NCI-H510A (cell line): ENCODE measurements around the gene CD86.

ENCODE experiments used
- DNase-seq: peaks from one replicate; lab custom pipeline; 2025; lab: John Stamatoyannopoulos, UW

The CD86 gene

DNA sequence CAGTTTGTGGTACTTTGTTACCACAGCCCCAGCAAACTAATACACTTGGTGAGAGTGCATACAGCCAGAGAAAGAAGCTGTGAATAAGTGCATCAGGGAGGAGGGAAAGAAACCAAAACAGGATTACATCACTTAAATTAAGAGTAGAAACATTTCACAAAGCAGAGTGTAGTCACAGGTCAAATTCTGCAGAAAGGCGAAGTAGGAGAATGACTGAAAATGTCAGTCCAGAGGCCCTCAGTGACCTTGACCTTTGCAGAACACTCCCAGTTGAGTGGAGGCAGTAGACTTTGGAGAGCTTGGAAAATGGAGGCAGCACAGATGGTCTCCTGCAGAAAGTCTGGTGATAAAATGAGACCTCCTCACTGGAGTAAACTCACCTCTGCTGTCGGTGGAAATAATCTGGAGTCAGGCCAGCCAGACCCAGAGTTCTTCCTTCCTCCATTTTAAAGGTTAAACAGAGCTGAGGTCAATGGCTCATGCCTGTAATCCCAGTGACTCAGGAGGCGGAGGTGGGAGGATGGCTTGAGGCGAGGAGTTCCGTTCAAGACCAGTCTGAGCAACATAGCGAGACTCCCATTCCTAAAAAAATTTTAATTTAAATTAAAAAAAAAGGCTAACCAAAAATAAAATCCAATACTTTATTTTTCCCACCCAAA lies 5.0 kb downstream of the CD86 start:
- DNase-seq: no peak

DNA sequence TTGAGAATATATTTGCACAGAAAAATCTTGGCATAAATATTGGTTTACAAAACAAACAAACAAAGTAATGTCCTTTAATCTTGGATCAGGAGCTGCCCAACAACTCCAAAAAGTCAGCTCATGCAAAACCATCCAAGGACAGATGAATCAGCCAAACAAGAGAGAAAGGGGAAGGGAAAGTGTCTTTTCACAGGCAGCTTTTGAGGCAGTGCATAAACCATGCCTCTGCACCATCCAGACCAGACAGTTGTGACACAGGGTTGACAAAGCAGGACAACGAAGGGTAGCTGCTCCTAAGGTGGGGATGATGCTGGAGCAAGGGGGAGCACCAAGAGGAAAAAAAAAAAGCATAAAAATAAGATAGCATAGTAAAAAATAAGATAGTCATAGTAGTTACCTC lies 8.7 kb downstream of the CD86 start:
- no peak for DNase-seq

DNA sequence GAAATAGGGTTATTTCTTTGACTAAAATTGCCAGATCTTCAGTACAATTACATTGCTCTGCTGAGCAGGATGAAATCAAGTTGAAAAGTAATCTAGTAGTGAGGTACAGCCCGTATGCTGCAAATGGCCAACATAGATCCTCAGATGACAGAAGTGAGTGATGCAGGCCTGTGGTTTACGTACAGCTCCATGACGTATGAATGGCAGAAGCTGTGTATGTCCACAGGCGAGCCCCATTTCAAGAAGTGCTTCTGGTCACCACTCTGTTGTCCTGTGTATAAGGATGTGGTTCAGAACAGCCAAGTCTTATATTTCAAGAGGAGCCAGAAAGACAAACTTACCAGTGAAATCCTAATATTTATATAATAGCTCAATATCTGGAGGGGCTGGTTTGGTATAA lies 9.2 kb downstream of the CD86 start:
- DNase-seq: no peak

DNA sequence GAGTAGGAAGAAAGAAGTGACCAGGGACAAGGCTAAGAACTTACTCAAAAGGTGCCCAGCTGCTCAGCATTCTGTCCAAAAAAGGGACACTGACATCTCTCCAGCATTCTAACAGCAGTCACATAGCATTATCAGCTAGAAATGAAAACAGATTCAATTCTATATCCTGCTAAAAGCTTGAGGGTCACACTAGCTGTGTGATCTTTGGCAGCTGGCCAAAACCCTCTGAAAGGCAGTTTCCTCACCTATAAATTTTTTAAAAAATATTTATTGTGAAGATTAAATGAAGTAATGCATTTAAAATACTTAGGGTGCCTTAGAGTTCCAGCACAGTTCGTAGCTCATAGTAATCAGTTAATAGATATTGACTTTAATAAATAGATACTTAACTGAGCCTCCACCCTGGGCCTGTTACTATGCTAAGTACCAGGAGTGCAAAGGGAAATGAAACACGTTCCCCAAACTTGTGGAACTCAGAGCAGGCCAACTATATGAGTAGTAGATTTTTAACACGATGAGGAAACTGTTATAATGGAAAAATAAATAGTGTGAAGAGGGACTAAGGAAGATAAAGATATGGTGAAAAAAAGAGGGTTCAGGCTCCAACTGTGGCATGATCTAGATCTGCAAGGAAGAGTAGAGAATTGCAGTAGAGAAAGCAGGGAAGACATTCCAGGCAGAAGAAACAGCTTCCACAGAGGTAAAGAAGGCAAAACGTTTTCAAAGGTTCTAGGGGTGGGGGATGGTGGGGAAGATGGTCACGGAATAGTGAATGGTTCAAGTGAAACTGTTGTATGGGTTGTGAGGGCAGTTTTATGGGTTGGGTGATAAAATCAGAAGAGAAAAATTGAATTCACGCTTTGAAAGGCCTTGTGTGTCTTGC lies 11.4 kb downstream of the CD86 start:
- DNase-seq: no peak

DNA sequence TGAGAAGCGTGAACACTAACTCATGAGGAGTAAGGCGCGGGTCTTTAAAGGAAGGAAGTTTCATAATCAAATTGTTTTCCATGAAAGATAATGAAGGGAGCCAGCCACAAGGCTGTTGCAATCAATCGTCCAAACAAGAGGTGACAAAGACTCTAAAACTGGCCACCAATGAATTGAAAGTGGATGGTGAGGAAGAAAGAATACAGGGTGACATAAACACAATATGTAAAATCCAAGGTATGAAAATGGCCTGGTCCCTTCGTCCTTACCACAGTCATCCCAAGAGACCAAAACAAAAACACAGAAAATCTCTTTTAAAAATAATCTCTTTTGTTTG lies 12.0 kb downstream of the CD86 start:
- no peak for DNase-seq

DNA sequence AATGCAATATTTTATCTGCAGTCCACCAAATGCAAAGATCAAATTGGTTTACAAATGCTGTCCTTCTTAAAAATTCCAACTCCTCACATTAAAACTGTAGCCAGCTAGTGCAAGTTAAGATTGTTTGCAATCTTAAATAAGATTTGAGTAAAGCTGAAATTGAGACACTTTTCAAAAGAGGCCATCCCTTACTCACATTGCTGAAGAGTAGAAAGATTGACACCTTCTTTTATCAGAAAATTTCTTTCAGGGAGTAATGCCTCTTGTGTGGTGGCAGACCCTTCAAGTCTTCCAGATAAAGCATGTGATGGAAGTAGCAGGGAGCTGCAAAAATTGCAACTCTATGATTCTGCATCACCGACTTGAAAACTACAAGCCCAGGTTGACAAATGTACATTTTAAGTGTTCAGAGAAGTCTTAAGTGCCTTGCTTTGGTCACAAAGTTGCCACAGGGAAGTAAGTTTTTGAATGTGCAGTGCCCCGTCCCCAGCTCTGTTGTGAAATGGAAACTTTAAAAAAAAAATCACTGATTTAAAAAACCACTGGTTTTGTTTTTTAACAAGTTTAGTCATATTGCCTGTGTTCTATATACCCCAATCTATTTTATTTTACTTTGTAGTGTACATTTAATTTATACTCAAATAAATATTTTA lies 12.6 kb downstream of the CD86 start:
- DNase-seq: no peak

DNA sequence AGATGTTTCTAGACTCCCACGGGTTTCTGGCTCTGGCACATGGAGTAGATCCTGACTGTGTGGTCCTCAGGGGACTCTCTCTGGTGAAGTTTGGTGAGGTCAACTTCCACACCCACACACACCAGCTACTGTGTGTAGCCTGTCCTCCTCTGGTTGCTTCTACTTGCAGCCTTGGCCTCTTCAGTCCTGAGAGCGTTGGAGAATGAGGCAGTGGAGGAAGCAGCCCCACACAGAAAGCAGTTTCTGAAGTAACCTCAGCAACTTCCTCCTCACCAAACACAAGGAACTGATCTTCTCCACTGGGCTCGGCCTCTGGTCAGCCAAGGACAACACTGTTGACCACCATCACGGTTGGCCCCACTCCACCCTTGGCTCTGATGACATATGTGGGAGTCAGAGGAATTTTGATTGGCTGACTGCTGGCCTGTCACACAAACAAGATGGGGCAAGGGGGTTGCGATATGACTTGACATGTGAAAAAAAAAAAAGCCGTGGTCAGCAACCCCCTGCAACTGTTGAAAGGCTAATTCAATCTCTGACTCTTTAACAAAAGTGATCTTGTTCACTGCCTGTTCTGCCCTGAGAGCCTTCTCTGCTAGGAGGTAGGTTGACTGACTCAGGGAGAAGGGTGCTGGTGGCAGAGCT lies 19.6 kb downstream of the CD86 start:
- no peak for DNase-seq

DNA sequence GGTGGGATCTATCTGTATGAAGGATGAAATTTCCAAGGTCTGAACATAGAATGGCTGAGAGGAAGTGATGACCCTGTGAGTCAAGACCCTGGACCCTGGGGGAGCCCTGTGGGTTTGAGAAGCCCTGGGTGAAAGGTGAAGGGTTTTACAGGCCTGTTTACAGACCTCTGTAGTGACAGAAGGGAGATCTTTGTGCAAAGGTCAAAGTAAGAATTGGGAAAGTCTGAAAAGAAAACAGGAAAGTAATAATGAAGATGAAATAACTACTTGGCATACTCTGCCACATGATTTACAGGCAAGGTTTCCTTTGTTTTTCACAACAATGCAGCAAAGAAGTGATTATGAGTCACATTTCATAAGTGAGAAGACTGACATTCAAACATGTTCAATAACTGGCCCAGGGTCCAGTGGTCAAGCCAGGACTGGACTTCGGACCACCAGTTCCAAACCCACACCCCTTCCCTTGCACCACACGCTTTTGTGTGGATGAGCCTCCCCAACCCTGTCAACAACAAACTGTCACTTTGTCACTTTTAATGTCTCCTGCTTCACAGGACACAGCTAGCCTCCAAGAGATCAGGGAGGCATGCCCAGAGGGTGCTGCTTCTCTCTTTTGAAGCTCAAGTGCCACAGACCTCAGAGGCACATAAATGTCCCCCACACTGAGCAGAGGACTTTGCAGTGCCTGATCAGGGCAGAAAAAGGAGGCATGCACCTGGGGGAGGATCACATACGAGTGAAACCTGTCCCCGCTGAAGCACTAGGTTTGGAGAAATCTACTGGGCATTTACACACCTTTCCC lies 21.5 kb downstream of the CD86 start:
- DNase-seq: no peak

DNA sequence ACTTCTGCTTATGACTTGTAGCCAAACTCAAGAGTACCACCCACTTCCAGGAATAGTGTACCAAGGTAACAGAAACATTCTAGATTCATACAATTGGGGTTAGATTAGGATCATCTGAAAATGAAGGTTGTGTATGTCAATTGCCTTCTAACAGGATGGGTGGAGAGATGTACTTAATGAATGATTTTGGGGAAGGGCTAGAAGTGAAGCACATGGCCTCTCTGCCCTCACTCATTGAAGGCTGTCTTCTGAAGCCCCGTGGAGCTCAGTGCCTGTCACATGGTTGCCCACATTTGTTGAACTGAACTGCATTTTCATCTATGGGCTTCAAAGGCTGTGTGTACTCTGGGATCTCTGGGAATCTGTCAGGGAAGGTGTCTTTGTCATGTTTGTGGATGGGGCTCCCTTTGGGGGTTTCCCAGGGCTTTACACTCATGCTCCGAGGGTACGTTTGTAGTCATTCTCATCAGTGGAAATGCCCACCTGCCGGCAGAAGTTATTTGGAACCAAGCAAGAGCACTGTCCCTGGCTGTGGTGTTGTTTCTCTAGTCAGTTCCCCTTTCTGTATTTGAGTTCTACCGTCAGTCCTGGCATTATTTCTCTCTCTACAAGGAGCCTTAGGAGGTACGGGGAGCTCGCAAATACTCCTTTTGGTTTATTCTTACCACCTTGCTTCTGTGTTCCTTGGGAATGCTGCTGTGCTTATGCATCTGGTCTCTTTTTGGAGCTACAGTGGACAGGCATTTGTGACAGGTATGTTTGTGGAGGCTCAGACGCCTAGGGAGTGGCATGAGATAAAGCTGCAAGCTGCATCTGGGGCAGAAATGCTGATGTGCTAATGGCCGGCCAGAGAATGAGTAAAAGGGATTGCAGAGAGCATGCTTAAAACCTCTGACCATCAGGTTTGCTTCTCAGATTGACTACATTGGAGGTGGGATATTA lies 22.4 kb downstream of the CD86 start:
- DNase-seq: no peak

DNA sequence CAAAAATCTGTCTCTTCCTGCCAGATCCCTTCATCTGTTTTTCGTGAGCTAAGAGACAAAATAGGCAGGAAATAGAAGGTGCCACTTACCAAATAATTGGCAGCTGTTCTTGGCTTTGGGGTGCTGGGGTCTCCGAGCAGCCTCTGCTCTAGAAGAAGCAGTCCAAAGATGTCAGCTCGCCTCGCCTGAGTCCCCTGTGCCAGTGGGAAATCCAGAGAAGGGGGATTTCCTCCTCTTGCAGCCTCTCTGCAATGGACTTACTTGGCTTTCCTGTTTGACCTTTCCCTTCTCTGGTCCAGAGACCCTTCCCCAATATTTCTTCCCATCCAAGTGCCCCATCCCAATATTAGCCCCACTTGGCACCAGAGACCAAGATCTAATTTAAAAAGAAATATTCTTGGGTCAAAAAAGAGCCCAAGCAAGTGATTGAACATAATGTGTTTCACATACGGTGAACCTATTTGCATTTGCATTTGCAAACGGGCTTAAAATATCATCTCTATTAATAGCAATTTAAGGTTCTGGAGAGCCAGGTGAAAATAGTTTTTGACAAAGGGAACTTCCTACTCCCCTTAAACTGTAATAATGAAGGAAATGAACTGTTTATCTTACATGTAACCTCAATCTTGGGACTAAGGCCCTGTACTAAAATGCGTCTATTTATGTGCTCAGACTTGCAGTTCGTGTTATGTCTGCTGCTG lies 23.2 kb downstream of the CD86 start:
- DNase-seq: no peak

DNA sequence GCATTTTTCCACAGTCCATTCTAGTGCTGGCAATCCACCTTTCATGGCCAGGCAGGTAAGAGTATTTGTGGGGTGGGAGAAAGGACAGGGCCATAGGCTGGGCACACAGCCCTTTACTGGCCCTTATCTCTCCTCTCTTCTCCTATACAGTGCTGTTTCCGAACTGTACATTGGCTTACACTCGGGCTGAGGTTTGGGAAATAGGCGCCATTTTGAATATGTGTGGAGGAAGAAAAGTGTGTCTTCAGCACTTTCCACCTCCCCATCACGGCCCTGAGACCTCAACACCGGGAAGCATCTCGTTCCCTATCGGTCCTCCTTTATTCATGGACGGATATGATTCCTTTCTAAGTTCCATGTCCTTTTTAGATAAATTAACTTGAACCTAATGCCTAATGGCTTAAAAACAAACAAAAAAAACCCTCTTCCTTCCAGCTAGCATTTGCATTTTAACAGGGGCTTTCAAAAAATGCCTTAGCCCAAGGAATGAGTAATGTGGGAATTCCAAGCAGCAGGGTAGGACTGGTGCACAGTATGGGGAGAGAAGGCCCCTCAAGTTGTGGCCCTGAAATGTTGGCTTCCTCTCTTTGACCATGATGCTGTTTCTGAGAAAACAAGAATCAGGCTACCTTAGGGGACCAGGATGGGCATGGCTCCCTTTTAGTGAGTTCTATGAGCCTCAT lies 24.5 kb downstream of the CD86 start:
- DNase-seq: no peak

DNA sequence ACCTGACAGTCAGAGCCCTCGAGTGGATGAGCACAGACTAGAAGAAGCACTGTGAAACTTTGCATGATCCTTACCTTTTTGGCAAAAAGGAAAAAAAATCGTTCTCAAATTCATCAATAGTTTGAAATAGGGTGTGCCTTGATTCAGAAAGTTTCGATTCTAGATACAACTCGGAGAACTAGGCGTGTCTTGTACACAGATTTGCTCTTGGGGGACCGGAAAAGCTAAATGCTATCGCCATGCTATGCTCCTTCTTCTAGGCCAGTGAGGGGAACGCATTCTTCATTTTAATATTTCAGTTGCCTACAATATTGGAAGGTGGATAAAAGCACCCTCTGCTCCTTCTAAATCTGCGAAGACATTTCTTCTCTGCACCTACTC lies 25.0 kb downstream of the CD86 start:
- DNase-seq: no peak

DNA sequence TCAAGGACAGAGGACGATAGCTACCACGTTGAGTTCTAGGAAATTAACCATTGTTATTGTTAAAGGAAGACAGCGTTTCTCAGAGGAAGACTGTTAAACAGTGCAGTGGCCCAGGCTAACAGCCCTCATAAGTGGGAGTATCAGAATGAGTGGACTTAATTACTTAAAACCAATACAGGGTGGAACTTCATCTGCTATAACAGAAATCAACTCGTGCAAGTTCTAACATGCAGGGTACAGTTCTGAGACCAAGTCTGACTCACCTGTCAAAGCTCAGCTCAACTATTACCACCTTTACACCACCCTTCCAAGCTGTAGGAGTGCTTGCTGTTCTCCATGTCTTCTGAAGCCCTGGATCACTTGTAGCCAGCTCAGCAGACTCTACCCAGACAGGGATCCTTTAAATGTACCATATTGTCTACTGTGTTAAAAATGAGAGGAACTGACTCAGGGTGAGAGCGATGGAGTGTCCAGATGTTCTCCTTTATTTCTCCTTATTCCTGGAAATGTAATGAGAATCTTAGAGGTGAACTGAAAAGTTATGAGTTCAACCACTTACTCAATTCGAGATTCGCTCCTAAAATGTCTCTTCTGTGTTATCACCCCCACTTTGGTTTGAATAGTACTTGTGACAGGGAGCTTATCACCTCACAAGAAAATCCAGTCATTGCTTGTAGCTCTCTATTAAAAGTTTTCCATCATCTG lies 26.5 kb downstream of the CD86 start:
- DNase-seq: no peak

DNA sequence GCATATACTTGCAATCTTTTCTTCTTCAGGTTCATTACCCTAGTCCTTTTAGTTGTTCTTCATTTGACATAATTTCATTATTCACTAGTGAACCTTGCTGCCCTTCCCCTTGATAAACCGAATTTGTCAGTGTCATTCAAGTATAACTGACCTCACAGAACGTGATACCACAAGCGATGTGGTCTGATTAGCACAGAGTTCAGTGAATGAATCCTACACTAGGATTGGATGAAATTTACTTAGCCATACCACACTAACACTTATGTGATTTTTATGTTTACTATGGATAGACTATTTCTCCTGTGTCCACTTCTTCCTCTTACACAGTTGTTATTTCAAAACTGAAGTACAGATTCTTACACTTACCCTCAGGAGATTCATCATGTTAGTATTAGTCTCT lies 27.2 kb downstream of the CD86 start:
- DNase-seq: no peak

DNA sequence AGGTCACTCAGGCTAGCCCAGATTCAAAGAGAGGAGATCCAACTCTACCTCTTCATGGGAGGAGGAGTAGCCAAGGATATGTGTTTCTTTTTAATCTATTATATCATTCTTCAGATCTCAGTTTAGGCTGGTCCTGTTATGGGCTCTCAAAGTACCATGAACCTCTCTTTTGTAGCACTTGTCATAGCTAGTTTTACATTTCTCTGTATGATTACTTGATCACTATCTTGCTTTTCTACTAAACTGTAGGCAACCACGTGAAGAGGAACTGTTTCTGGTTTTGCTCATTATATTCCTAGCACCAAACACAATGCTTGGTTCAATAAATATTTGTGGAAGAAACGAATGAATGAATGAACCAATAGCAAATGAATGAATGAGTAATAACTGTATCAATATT lies 29.6 kb downstream of the CD86 start:
- no peak for DNase-seq

DNA sequence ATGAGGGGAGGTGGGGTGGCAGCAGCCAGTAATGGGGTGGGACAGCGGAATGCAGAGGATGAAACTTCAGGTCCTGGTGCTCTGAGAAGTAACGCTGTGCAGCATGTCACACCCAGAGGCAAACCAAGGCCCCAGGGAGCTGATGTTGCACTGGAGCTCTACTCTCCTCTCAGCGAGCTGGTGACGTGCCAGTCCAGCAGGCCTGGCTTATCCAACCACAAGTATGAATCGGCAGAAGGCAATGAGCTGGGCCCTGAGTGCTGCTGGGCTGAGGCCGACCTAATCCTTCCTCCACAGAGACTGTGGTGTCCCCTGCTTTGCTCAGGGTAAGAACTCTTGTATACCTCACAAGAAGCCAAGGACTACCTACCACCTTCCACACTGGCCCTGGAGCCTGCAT lies 30.5 kb downstream of the CD86 start:
- DNase-seq: no peak

DNA sequence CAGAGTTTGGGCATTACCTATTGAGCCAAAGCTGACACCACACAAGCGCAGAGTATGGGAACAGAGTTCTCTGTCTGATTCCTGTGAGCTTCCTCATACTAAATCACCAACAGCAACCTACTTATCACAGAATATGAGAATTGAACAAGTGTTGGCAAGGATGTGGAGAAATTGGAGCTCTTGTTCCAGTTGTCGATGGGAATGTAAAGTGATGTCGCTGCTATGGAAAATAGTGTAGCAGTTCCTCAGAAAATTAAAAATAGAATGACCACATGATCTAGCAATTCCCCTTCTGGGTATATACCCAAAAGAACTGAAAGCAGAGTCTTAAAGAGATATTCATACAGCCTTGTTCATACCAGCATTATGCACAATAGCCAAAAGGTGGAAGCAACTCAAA lies 33.4 kb downstream of the CD86 start:
- no peak for DNase-seq

DNA sequence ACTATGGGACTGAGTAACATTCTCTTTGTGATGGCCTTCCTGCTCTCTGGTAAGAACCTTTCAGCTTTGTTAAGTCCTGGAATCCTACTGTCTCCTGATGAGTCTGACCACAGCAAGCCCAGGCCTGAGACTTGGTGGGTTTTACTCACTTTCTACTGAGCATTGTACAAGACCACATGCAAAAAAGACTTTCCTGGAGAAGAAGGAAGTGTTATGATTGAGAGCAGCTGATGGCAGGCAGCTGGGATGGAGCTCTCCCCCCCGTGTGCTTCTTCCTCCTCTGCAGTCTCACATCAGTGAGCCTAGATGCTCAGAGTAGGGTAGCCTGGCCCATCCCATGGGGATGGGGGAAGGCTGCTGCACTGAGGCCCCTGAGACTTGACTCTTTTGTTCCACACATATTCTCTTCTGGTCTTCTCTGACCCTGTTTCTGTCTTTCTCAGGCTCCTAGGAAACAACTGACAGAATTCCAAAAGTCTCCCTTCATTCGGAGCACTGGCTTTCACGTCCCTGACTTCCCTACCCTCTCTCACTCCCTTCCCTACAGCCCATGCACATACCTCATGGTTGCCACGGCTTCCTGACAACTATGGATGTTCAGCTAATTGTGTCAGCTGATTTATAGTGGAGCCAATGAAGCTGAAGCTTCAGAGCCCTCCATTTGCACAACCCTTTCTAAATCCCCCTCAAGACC lies 36.6 kb downstream of the CD86 start:
- no peak for DNase-seq
